Measurements from ENCODE around the gene COL4A1.

GRCh38 chr13:110306340-110306959, 507 bp downstream of the COL4A1 start:
- TF ChIP-seq CTCF (optimal IDR thresholded peaks at IDR 0.05 in 1 of 3, IDR thresholded peaks at IDR 0.05 in 1 of 3, conservative IDR thresholded peaks at IDR 0.05 in 1 of 3; ENCODE audit: extremely low read depth in 1 of 3, insufficient read depth in 2 of 3, low read length in 3 of 3) (no peak), EZH2 (IDR thresholded peaks at IDR 0.05; ENCODE audit: low read length) (no peak)

All from keratinocyte (primary cell).